H1 (cell line): ENCODE results near the gene KLHL5. TPM values are rescaled to one million over a fixed set of nuclear protein-coding genes. Genes with fewer than 3 reads are reported as not detected.

ENCODE experiments used
- CTCF ChIA-PET: fragments of 300-600 bp; sonication (Branson Sonifier 250); formaldehyde crosslinking; loops from one replicate; lab custom pipeline; 2021; ENCODE audit not compliant: partially characterized antibody; lab: Charles Lee
- POLR2A ChIA-PET: fragments of 300-600 bp; sonication (Branson Sonifier 250); formaldehyde crosslinking; loops from one replicate; lab custom pipeline; 2021; ENCODE audit warnings: inconsistent platforms; ENCODE audit not compliant: partially characterized antibody; lab: Charles Lee
- DNase-seq, 2 experiments: peaks; one replicate each; pipeline versions ENCODE4 v3.0.0 to v3.0.0-alpha.2; 2010 to 2022; ENCODE audit warnings: low spot score in 2 of 2, low read depth in 1 of 2, mixed read lengths in 1 of 2
- FAIRE-seq: peaks from 2 replicates; lab custom pipeline; 2011; peaks lifted over from hg19 to GRCh38; lab: Jason Lieb, UNC
- H2AFZ ChIP-seq: 2 replicates; pipeline ENCODE4 v1.8.1; 2012; ENCODE audit warnings: low read length, inconsistent platforms
- H2AK5ac ChIP-seq: 2 replicates; pipeline ENCODE4 v1.6.1; 2013; ENCODE audit warnings: low read depth, low read length
- H2BK120ac ChIP-seq: replicated peaks from 2 replicates; pipeline ENCODE3; 2013; ENCODE audit warnings: low read depth, low read length, inconsistent platforms
- H2BK12ac ChIP-seq: 2 replicates; pipeline ENCODE4 v1.6.1; 2013; ENCODE audit warnings: low read depth, low read length
- H2BK15ac ChIP-seq: 2 replicates; pipeline ENCODE4 v1.6.1; 2013; ENCODE audit warnings: low read length
- H2BK20ac ChIP-seq: 2 replicates; pipeline ENCODE4 v1.6.1; 2013; ENCODE audit warnings: low read length
- H2BK5ac ChIP-seq: 2 replicates; pipeline ENCODE4 v1.6.1; 2013; ENCODE audit warnings: low read depth, low read length
- H3K14ac ChIP-seq: 2 replicates; pipeline ENCODE4 v1.6.1; 2013; ENCODE audit warnings: inconsistent platforms; ENCODE audit not compliant: insufficient read length
- H3K18ac ChIP-seq: 2 replicates; pipeline ENCODE4 v1.6.1; 2013; ENCODE audit warnings: low read length; ENCODE audit errors: extremely low read depth
- H3K23ac ChIP-seq: 2 replicates; pipeline ENCODE4 v1.6.1; 2013; ENCODE audit warnings: inconsistent platforms; ENCODE audit not compliant: insufficient read length
- H3K23me2 ChIP-seq: 2 replicates; pipeline ENCODE4 v1.6.1; 2013; ENCODE audit warnings: low read depth, low read length
- H3K27ac ChIP-seq: 2 replicates; pipeline ENCODE4 v1.6.1; 2011; ENCODE audit warnings: low read depth, low read length, inconsistent platforms
- H3K27me3 ChIP-seq, 4 experiments: replicated peaks in 1 of 4; 1 replicate in 1 of 4; 2 replicates in 3 of 4; pipeline versions ENCODE4 v1.6.1 to v1.8.1; 2011 to 2013; ENCODE audit warnings: low read length in 3 of 4, mild to moderate bottlenecking in 3 of 4, inconsistent platforms in 2 of 4, mixed read lengths in 2 of 4, moderate library complexity in 1 of 4; ENCODE audit not compliant: control insufficient read depth in 3 of 4, insufficient read depth in 3 of 4; ENCODE audit errors: extremely low read depth in 1 of 4
- H3K36me3 ChIP-seq, 4 experiments: 2 replicates each; pipeline versions ENCODE4 v1.6.1 to v1.8.1; 2011 to 2013; ENCODE audit warnings: mild to moderate bottlenecking in 4 of 4, low read length in 3 of 4, moderate library complexity in 2 of 4, control low read depth in 1 of 4, inconsistent platforms in 1 of 4; ENCODE audit not compliant: insufficient read depth in 4 of 4, control insufficient read depth in 2 of 4
- H3K4ac ChIP-seq: replicated peaks from 2 replicates; pipeline ENCODE3; 2013; ENCODE audit warnings: low read length, low read depth, mixed read lengths, inconsistent platforms; ENCODE audit not compliant: insufficient read length
- H3K4me1 ChIP-seq, 4 experiments: replicated peaks in 1 of 4; 1 replicate in 1 of 4; 2 replicates in 3 of 4; pipeline versions ENCODE4 v1.6.1 to v1.8.1; 2011 to 2013; ENCODE audit warnings: low read length in 3 of 4, inconsistent platforms in 2 of 4, mixed read lengths in 1 of 4; ENCODE audit not compliant: insufficient read depth in 4 of 4, control insufficient read depth in 3 of 4
- H3K4me2 ChIP-seq, 2 experiments: 2 replicates each; pipeline versions ENCODE4 v1.6.1 to v1.8.1; 2011 to 2013; ENCODE audit warnings: low read depth in 2 of 2, low read length in 2 of 2, control low read depth in 1 of 2, inconsistent platforms in 1 of 2, mild to moderate bottlenecking in 1 of 2; ENCODE audit not compliant: insufficient read depth in 1 of 2
- H3K4me3 ChIP-seq, 4 experiments: fragments of 200-600, 300-600 bp in 1 of 4; sonication (generic), shearing (Covaris generic), sonication (Bioruptor Twin) in 1 of 4; 2 replicates each; pipeline versions ENCODE4 v1.5.1 to v1.8.1; 2011 to 2016; ENCODE audit warnings: low read length in 4 of 4, low read depth in 3 of 4, control low read depth in 2 of 4, inconsistent platforms in 2 of 4, mild to moderate bottlenecking in 2 of 4, mixed read lengths in 1 of 4, moderate library complexity in 1 of 4; ENCODE audit not compliant: insufficient read depth in 2 of 4; ENCODE audit errors: extremely low read depth in 1 of 4
- H3K56ac ChIP-seq: replicated peaks from 2 replicates; pipeline ENCODE3; 2013; ENCODE audit warnings: low read depth, mild to moderate bottlenecking, mixed read lengths, low read length, inconsistent platforms; ENCODE audit not compliant: insufficient read length
- H3K79me1 ChIP-seq: 2 replicates; pipeline ENCODE4 v1.6.1; 2013; ENCODE audit warnings: low read depth, low read length, control low read depth
- H3K79me2 ChIP-seq, 2 experiments: 2 replicates each; pipeline versions ENCODE4 v1.6.1 to v1.8.1; 2012 to 2013; ENCODE audit warnings: low read length in 2 of 2, mild to moderate bottlenecking in 2 of 2, inconsistent platforms in 1 of 2; ENCODE audit not compliant: insufficient read depth in 2 of 2, control insufficient read depth in 1 of 2
- H3K9ac ChIP-seq, 4 experiments: replicated peaks in 1 of 4; 1 replicate in 1 of 4; 2 replicates in 3 of 4; pipeline versions ENCODE4 v1.6.1 to v1.8.1; 2011 to 2013; ENCODE audit warnings: low read depth in 3 of 4, low read length in 3 of 4, control low read depth in 2 of 4, mild to moderate bottlenecking in 2 of 4, moderate library complexity in 2 of 4, inconsistent platforms in 1 of 4; ENCODE audit errors: extremely low read depth in 1 of 4
- H3K9me3 ChIP-seq, 2 experiments: 2 replicates each; pipeline versions ENCODE4 v1.6.1 to v1.8.1; 2012 to 2013; ENCODE audit warnings: mild to moderate bottlenecking in 2 of 2, moderate library complexity in 2 of 2, control low read depth in 1 of 2, inconsistent platforms in 1 of 2, low read depth in 1 of 2, low read length in 1 of 2, mixed read lengths in 1 of 2; ENCODE audit not compliant: insufficient read depth in 2 of 2
- H4K20me1 ChIP-seq, 2 experiments: replicated peaks in 1 of 2; 2 replicates each; pipeline versions ENCODE3 to v1.8.1; 2011 to 2013; ENCODE audit warnings: inconsistent platforms in 2 of 2, low read length in 2 of 2, mild to moderate bottlenecking in 1 of 2; ENCODE audit not compliant: insufficient read depth in 2 of 2, control insufficient read depth in 1 of 2
- H4K5ac ChIP-seq: 2 replicates; pipeline ENCODE4 v1.6.1; 2013; ENCODE audit warnings: low read length, low read depth, mixed read lengths, inconsistent platforms; ENCODE audit not compliant: insufficient read length
- H4K8ac ChIP-seq: 2 replicates; pipeline ENCODE4 v1.8.0; 2013; ENCODE audit warnings: mild to moderate bottlenecking, moderate library complexity, low read length, inconsistent platforms; ENCODE audit not compliant: insufficient read depth; ENCODE audit errors: extremely low read depth
- H4K91ac ChIP-seq: replicated peaks from 2 replicates; pipeline ENCODE3; 2013; ENCODE audit warnings: low read length, mixed read lengths, inconsistent platforms; ENCODE audit not compliant: insufficient read length
- ATF3 ChIP-seq: IDR thresholded peaks from 2 replicates; pipeline ENCODE4 v1.6.1; 2011; ENCODE audit warnings: low read depth, mild to moderate bottlenecking, low read length; ENCODE audit not compliant: insufficient read depth
- BACH1 ChIP-seq: IDR thresholded peaks from 2 replicates; pipeline ENCODE4 v1.6.1; 2012; ENCODE audit warnings: low read length, improper control_type of control experiment
- CHD1 ChIP-seq: IDR thresholded peaks from 2 replicates; pipeline ENCODE4 v1.6.1; 2012; ENCODE audit warnings: low read depth, low read length, improper control_type of control experiment
- GABPA ChIP-seq: IDR thresholded peaks from 2 replicates; pipeline ENCODE4 v1.6.1; 2011; ENCODE audit warnings: mild to moderate bottlenecking, low read length, moderate library complexity, borderline replicate concordance; ENCODE audit not compliant: insufficient read depth
- GTF2F1 ChIP-seq: IDR thresholded peaks from 2 replicates; pipeline ENCODE4 v1.6.1; 2012; ENCODE audit warnings: low read depth, low read length, improper control_type of control experiment, borderline replicate concordance
- HDAC6 ChIP-seq: IDR thresholded peaks from one replicate; pipeline ENCODE4 v1.7.1; 2012; ENCODE audit warnings: low read depth, mild to moderate bottlenecking, inconsistent platforms, low read length, moderate library complexity
- JUN ChIP-seq: IDR thresholded peaks from 2 replicates; pipeline ENCODE4 v1.6.1; 2011; ENCODE audit warnings: low read depth, mild to moderate bottlenecking, improper control_type of control experiment, low read length
- KDM1A ChIP-seq: fragments of 200-600, 300-600 bp; sonication (generic); IDR thresholded peaks from 2 replicates; pipeline ENCODE4 v1.7.1; 2016; ENCODE audit warnings: mild to moderate bottlenecking, low read length, borderline replicate concordance
- PHF8 ChIP-seq: fragments of 200-600 bp; sonication (generic); conservative IDR thresholded peaks from 2 replicates; pipeline ENCODE4 v1.7.1; 2012; ENCODE audit warnings: low read depth, mild to moderate bottlenecking, inconsistent platforms, low read length, moderate library complexity
- SIN3A ChIP-seq, 2 experiments: IDR thresholded peaks in 1 of 2; conservative IDR thresholded peaks in 1 of 2; 2 replicates each; pipeline ENCODE4 v1.6.1; 2011 to 2012; ENCODE audit warnings: low read length in 2 of 2, improper control_type of control experiment in 1 of 2, low read depth in 1 of 2, mild to moderate bottlenecking in 1 of 2
- SIRT6 ChIP-seq: IDR thresholded peaks from one replicate; pipeline ENCODE4 v1.7.1; 2012; ENCODE audit warnings: low read length, inconsistent platforms
- SIX5 ChIP-seq: IDR thresholded peaks from 2 replicates; pipeline ENCODE4 v1.6.1; 2011; ENCODE audit warnings: mild to moderate bottlenecking, low read depth, low read length
- SP1 ChIP-seq: IDR thresholded peaks from 2 replicates; pipeline ENCODE4 v1.6.1; 2011; ENCODE audit warnings: low read depth, low read length
- YY1 ChIP-seq: IDR thresholded peaks from 2 replicates; pipeline ENCODE4 v1.6.1; 2011; ENCODE audit warnings: low read depth, mild to moderate bottlenecking, low read length
- WGBS, 2 experiments: shearing (Covaris generic) in 1 of 2; methylation state at CpG; one replicate each; pipeline versions ENCODE4 v1.1.6 to v1.1.7; 2013 to 2015; ENCODE audit warnings: low lambda C conversion rate in 2 of 2, mixed read lengths in 2 of 2, inconsistent platforms in 1 of 2, low coverage in 1 of 2, missing lambda C conversion rate in 1 of 2; ENCODE audit not compliant: insufficient replicate concordance in 2 of 2, insufficient coverage in 1 of 2, insufficient read length in 1 of 2; ENCODE audit errors: extremely low coverage in 1 of 2, missing lambda C conversion rate in 1 of 2; 5-methylcytosine and 5-hydroxymethylcytosine counted together
- polyA plus RNA-seq, 7 experiments: library from polyadenylated mRNA; depleted of rRNA in 3 of 7; stranded (reverse) in 5 of 7; unstranded in 2 of 7; fragments of >200 nt in 5 of 7; fragments of 200-250 nt in 2 of 7; gene quantifications; 1 replicate in 5 of 7; 2 replicates in 1 of 7; 4 replicates in 1 of 7; pipeline versions ENCODE4 v1.2.1 to v1.2.3, GENCODE V29; 2011 to 2013; ENCODE audit warnings: missing spikeins in 2 of 7, mixed read lengths in 2 of 7
- total RNA-seq: library from RNA; stranded (reverse); fragmentation: NEBNext Ultra II Directional; extraction: Animal tissue kit (Norgen Biotek cat#: 25700); gene quantifications from 2 replicates; pipeline ENCODE4 v1.2.1, GENCODE V29; 2021

Gene KLHL5
- total and polyA plus RNA-seq, 2 of the 8 experiments (the other 6 are each of a cell fraction or from before 2014, with no cell fraction given): 13.0 to 23.6 TPM

- Histone ChIP-seq H2BK20ac (no peak overlapping the region), H2BK15ac (no peak overlapping the region), H3K23ac (no peak overlapping the region), H4K91ac (no peak overlapping the region), H2BK120ac (no peak overlapping the region), H3K9ac (no peak overlapping the region), H3K4me2 (no peak overlapping the region), H4K20me1 (no peaks in the 10 kb centered on the region), H2BK5ac (no peak overlapping the region), H3K4me3 (no peak overlapping the region), H3K9me3 (no peaks in the 10 kb centered on the region), H3K27ac (no peak overlapping the region), H3K14ac (no peak overlapping the region), H2AFZ (no peak overlapping the region), H3K56ac (no peak overlapping the region), H3K18ac (no peak overlapping the region), H2AK5ac (no peak overlapping the region), H2BK12ac (no peak overlapping the region), H3K23me2 (no peaks in the 10 kb centered on the region), H4K8ac (no peak overlapping the region), H3K79me2 (peaks cover 0 to 40% of the 10 kb centered on the region in 2 experiments; a peak in 3 of 4 replicates), H3K79me1 (no peaks in the 10 kb centered on the region), H3K36me3 (no peaks in the 10 kb centered on the region), H4K5ac (no peak overlapping the region), H3K27me3 (no peaks in the 10 kb centered on the region), H3K4me1 (peaks cover 0 to 3% (median 0%) of the 10 kb centered on the region in 4 experiments; a peak in 2 of 7 replicates), H3K4ac (no peak overlapping the region)
- DNase-seq (no peak), FAIRE-seq (no peak)
- WGBS, 2 experiments: 95% methylated on average over 2 of the region's 2 CpGs; no CpG with 5 or more reads in 1 of the 2 experiments
- ChIA-PET CTCF (interaction anchor here (1.1 to 1.5 kb wide), 2 partner anchors 66 to 83 kb away, joined by 3 to 4 read pairs; no protein-coding TSS in a partner anchor), POLR2A (no interaction called here)
- TF ChIP-seq HDAC6: no peak
- TF ChIP-seq BACH1: no peak
- no peak for TF ChIP-seq GABPA
- TF ChIP-seq JUN: no peak
- no peak for TF ChIP-seq SIX5
- no peak for TF ChIP-seq SIRT6
- TF ChIP-seq PHF8: no peak
- no peak for TF ChIP-seq ATF3
- TF ChIP-seq KDM1A: no peak
- no peak for TF ChIP-seq YY1
- no peak for TF ChIP-seq SIN3A (conservative IDR thresholded peaks at IDR 0.05 in 1 of 2, IDR thresholded peaks at IDR 0.05 in 1 of 2; ENCODE audit: low read depth in 1 of 2, low read length in 2 of 2)
- no peak for TF ChIP-seq SP1
- TF ChIP-seq CHD1: no peak
- no peak for TF ChIP-seq GTF2F1
Measured at GRCh38 chr4:39050590-39050989, 11.4 kb upstream of the KLHL5 start.
